Suppressor macrophage treated with lipopolysaccharide for 4 hours (primary cell): ENCODE results near the gene C20orf144.

ENCODE experiments used
- DNase-seq: peaks from one replicate; pipeline ENCODE4 v3.0.0-alpha.2; 2020

C20orf144 gene

DNA sequence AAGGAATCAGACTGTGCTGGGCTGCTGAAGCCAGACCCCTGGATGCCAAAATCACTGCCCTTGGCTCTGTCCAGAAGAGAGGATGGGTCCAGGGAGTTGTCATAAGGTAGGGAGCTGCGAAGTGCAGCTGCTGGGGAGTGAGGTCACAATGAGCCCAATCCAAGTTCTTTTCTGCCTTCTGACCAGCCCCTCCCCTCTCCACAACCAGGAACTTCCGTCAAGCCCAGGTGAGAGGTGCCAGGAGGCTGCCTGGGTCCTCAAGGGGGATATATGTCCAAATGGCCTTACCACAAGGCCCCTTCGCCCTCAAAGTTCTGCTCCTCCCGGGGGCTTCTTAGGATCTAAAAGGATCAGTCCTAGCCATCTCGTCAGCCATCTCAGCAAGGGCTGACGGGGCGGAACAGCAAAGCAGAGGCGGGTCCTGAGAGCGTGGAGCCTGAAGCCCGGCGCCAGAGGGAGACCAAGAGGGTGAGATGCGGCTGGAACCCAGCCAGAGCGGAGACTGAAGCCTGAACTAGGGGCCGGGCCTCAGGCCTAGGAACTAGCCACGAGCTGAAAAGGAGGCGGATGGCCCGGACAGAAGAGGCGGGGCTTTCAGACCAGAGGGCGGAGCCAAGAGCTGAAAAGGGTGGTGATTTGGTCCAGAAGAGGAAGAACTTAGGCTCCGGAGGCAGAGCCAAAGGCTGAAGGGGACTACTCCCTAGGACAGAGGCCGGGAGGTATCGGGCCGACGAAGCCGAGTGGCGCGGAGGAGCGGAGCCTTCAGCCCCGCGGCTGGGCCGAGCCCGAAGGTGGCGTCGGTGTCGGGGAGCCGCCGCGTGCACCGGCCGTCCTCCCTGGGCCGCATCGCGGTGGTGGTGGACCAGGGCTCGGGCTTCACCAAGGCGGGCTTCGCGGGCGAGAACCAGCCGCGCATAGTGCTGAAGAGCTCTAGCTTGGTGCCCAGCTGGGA lies 4.4 kb downstream of the C20orf144 start, which contains the start of gene ACTL10:
ACTL10 (plus strand) TSS at position 651 of the 952 bp plus-strand sequence. CDS start 555 bp downstream, outside the sequence.
- DNase-seq: peak; percentile 98

DNA sequence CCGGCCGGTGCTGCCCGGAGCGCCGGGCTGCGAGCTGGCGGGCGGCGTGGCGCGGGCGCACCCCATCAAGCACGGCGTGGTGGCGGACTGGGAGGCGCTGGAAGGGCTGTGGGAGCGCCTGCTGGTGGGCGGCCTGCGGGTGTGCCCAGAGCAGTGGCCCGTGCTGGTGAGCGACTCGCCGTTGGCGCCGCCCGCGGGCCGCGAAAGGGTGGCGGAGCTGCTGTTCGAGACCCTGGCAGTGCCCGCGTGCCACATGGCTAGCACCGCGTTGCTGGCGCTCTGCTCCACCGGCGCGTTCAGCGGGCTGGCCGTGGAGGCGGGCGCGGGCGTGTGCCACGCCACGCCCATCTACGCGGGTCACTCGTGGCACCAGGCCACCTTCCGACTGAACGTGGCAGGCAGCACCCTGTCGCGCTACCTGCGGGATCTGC lies 5.1 kb downstream of the C20orf144 start:
- DNase-seq: no peak

DNA sequence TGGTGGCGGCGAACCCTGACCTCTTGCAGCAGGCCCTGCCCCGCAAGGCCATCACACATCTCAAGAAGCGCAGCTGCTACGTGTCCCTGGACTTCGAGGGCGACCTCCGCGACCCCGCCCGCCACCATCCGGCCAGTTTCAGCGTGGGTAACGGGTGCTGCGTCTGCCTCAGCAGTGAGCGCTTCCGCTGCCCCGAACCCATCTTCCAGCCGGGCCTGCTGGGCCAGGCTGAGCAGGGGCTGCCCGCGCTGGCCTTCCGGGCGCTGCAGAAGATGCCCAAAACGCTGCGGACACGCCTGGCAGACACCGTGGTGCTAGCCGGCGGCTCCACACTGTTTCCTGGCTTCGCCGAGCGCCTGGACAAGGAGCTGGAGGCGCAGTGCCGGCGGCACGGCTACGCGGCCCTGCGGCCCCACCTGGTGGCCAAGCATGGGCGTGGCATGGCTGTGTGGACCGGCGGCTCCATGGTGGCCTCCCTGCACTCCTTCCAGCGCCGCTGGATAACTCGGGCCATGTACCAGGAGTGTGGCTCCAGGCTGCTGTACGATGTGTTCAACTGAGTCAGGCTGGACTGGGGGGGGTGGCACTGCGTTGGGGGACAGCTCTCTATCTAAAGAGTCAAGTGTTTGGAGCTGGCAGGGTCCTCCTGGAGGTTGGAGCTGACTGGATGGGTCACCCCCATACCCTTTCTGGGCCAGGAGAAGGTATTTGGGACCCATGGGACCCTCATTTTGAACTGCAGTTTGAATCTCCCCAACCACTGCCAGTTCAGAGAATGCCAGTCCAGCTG lies 5.7 kb downstream of the C20orf144 start:
- DNase-seq: peak; percentile 83

DNA sequence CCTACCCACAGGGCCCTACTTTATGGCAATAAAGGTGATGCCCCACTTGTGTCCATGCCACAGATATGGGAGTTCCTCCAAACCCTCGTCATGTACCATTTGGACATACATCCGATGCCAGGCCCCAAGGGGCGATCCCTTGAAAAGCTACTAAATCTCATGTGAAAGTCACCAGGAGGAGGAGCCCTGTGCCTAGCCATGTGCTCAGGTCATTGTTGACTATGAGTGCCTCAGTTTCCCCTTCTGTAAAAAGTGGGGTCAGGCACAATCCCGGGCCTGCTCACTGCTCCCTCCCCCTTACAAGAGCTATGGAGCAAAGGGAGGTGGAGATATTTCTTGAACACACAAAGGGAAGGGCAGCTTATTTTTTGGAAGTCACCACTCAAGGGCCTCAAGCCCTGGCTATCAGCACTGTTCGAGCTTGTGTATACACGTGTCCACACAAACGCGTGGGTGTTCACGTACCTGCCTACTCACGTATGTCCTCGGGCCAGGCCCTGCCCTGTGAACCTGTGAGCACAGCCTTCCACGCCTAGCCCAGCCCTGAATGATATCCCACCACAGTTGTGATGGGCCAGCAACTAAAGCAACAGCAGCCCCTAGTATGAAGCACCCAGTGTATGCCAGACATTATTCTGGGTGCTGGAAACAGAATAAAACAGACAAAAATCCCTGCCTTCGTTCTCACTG lies 6.5 kb downstream of the C20orf144 start:
- DNase-seq: no peak

DNA sequence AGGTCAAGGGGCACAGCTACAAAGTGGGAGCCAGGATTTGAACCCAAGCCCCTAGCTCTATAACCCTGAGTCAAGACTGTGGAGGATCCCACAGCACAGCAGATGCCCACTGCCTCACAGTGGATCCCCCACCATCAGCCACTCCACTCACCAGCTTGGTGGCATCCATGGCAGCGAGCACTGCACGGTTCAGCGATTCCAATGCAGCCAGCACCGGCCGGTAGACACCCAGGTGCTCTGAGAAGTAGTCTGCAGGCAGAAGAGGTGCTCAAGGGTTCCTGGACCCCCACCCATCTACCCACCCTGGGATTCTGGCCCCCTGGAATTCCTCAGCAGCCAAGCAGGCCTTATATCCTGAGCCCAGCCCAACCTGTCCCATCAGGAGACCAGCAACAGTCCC lies 7.1 kb downstream of the C20orf144 start:
- DNase-seq: no peak

DNA sequence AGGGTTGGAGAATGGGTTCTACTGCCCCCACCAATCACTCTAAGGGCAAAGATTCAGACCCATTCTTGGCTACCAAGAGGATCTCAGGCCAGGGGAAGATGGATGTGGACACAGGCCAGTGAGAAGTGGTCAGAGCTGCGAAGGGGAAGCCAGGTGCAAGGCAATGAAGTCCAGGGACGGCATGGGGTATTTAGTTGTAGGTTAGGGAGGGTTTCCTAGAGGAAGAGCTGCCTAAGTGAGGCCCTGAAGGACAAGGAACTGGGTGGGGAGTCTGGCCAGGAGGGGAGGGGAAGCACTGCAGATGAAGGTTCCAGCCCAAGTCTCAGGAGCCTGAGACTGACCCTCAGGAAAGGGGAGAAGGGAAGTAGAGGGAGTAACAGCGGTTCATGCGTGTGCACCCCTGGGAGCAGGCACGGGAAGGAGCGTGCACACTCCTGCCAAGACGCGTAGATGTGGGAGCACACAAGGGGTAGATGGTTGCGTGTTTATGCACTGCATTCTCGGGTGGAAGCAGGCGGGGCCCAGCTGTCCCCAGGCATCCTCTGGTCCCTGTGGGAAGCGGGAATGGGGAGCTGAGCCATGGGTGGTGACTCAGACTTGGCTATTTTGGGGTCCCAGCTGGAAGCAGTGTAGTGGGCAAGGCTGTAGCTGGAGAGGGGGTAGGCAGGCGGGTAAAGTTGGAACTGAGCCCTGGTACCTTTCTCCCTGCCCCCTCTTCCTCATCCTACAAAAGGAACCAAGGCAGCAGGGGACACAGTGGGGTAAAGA lies 7.9 kb downstream of the C20orf144 start:
- DNase-seq: no peak

DNA sequence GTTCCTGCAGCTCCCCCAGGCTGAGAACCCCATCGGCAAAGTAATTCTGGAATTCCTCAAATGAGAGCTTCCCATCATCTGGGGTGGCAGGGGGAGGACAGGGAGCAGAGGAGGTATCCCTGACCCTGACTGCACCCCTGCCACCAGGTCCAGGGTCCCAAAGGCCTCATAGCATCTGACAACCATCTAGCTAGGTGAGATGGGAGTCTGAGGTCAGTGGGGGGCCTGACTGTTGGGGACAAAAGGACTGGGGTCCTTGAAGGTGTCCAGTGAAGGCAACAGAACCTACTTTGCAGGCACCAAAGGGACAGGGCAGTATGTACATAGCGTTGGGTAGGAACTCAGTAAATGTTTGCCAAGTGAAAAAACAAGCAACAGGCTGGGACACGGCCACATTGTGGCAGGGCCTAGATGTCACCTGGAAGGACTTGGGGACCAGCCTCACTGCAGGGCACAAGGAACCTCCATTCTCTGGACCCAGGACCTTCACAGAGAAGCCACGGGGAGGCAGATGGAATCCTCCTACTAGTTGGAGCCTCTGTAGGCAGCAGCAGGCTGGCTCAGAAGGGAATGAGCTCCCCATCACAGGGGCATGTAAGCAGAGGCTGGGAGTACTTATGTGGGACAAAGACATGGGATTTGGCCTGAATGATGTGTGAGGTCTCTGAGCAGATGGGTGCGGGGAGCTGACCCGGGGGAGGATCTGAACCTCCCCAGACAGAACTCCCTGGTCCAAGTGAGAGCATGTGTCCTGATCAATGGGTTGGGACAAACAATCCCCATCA lies 8.8 kb downstream of the C20orf144 start:
- no peak for DNase-seq

DNA sequence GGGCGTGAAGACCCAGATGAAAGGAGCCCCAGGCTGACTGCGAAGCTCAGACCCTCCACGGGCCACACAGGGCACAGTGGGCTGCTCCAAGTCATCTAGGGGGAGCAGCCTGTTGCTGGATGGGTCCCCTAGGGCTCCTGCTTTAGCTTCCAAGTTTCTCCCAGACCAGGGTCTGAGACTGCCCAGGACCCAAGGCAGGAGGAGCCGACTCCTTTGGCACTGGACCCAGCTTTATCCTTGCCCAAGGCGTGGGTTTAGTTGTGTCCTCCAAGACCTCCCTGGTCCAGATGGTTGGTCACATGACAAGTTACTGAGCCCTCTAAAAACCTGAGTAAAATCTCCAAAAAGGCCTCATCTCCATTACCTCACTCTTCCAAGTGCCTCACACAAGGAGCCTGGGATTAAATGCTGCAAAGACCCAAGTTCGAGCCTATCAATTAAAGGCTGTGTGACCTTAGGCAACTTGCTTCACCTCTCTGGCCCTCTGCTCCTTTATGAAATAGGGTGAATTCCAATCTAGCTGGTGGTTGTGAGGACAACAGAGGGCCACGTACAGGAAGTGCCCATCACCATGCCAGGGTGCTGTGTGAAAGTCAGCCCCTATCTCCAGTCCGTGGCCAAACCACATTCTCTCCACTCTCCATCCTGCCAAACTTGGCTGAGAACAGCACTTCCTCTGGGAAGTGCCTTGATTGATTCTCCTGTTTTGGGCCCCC lies 9.6 kb downstream of the C20orf144 start:
- no peak for DNase-seq

DNA sequence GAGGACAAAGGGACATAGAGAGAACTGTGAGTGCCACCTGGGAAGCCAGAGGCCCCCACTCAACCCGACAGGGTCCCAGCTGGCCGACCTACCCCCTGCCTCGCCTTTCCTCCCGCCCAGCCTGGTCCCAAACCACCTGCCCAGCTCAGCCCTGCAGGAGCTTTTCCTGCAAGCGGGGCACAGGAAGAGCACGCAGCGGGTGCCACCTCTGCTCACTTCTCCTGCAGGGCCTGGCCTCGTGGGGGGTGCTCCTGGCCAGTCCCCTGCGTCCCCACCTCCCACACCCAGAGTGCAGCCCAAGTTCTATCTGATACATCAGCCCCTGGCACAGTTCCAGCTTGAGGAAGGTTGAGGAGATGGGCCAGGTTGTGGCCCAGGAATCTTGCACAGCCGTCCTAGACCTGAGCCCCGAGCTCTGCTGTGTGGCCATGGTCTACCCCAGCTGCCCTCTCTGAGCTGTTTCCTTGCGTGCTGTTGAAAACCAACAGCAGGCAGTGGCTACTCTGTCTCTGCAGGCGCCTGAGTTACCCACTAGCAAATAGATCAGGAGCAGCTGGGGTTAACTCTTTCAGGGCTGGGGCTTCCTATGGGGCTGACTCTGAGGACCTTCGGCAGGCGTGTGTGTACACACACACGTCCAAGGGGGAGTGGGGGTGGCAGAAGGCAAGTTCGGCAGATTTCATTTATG lies 10.4 kb downstream of the C20orf144 start:
- no peak for DNase-seq

DNA sequence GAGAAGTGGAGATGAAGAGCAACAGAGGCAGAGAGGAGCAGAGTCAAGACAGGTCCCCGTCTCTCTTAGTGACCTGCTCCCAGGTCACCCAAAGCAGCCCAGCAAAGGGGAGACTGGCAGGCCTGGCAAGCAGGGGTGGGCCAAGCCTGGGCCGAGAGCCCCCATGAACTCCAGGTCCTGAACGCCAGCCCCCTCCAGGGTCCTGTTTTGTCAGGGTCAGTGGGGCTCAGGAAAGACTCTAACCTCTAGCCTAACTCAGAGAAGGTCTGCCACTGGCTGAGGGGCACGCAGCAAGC lies 10.9 kb downstream of the C20orf144 start:
- DNase-seq: no peak

DNA sequence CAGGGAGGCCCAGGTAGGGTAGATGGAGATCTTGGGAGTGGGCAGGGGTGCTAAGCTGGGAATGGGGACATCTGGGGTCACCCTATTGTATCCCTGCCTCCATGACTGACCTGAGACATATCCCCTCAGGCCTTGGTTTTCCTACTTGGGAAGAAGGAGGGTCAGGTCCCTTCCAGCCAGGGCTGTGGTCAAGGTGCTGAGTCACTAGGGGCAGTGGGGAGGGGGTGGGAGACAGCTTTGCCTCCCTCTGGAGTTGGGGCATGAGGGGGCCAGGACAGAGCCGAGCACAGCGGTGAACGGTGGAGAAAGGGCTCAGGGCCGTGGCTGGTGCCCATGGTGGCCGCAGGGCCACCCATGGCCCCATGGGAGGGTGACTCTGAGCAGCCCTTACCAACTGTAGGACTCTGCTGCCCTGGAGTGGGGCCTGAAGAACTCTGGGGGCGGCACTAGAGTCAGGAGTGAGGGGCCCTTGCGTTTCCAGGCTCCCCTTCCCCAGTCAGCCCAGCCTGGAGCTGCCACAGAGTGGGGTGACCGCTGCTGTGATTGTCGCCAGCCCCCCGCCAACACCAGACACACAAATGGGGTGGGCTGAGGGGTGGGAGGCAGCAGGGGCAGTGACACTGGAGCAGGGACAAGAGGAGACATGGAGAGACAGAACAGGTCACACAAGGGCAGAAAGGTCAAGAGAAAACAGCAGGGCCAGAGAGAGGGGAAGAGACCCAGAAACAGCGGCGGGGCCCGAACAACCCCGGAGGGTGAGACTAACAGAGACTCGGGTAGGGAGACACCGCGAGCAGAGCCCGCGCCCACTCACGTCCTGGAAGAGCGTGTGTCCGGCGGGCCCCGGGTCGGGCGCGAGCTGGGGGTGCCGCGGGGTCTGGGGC lies 11.5 kb downstream of the C20orf144 start:
- peak; percentile 24 for DNase-seq

DNA sequence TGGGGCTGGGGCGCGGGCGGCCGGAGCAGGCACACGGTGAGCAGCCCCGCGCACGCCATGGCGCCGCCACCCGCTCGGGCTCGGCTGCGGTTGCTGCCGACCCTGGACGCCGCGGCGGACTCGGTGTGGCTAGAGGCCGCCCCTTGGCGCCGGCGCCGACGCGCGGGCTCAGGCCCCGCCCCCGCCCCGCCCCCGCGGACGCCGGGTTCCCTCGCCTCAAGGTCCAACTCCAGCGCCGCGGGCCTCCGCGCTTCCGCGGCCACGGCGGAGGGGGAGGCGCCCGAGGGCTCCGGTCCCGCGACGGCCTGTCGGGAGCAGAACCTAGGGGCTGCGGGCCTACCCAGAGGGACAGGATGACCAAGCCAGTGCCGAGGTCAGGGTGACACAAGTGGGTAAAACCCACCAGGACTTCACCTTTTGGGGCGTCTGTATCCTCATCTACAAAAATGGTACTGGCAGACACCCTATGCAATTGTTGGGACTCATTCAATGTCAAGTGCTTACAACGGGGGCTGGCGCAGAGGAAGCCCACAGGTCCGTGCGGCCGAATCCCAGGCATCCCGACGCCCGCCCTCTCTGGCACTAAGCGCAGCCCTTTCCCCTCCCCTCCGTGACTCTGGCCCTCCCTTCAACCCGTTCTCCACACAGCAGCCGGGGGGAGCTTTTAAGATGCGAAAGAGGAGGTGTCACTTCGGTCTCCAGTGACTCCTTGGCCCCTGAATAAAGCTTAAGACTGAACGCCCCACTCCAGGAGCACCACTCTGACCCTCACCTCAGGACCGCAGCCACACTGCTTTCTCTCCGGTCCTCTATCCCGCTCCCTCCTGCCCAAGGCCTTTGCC lies 12.4 kb downstream of the C20orf144 start, which contains the start of gene NECAB3:
NECAB3 (minus strand) TSS at position 135 of the 842 bp plus-strand sequence; CDS start at position 59, 76 bp downstream.
- peak; percentile 78 for DNase-seq

DNA sequence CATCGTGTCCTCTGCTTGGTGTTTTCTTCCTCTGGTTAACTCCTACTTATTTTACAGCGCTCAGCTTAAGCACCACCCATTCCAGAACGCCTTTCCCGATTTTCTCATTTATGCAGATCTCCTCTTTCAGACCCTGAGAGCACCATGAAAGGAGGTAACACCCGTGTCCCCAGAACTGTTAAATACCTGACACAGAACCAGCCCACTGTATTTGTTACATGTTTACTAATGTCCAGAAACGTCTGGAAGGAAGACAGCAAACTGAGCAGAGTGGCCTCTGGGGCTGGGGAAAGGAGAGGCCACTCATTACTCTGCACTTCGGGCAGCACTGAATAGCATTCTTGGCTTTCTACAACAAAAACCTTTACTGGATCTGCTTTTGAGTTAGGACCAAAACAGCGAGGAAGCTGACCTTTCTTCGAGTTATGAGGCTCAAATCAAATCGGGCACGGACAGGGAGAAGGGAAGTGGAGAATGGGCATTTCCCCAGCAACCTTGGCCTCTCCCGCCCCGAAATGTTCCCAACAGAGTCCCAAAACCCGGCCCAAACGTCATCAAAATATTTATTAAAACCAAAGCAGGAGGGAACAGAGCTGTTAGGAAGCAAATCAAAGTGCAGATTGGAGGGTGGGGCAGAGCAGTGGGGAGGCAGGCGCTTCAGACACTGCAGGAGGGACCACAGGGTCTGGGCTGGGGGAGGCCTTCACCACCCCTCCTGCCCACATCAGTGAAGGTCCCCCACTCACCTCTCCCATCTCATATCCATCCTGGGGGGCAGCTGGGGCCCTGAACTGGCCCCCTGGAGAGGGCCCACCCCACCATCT lies 13.2 kb downstream of the C20orf144 start:
- DNase-seq: no peak

DNA sequence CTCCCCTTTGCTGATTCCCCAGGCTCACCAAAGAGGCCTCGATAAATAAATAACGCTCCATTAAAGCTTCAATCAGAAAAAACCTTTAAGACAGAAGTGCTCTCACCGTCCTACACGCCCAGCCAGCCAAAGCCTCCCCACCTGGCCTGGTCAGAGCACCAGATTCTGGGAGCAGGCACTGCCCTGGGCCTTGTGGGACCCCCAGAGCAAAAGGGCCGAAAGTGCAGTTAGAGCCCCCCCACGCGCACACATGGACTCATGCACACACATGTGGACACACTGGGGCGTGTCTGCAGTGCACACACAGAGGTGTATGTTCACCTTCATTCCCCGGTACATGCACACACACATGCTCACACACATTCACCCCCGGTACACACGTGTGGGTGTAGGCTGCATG lies 14.0 kb downstream of the C20orf144 start:
- DNase-seq: no peak

DNA sequence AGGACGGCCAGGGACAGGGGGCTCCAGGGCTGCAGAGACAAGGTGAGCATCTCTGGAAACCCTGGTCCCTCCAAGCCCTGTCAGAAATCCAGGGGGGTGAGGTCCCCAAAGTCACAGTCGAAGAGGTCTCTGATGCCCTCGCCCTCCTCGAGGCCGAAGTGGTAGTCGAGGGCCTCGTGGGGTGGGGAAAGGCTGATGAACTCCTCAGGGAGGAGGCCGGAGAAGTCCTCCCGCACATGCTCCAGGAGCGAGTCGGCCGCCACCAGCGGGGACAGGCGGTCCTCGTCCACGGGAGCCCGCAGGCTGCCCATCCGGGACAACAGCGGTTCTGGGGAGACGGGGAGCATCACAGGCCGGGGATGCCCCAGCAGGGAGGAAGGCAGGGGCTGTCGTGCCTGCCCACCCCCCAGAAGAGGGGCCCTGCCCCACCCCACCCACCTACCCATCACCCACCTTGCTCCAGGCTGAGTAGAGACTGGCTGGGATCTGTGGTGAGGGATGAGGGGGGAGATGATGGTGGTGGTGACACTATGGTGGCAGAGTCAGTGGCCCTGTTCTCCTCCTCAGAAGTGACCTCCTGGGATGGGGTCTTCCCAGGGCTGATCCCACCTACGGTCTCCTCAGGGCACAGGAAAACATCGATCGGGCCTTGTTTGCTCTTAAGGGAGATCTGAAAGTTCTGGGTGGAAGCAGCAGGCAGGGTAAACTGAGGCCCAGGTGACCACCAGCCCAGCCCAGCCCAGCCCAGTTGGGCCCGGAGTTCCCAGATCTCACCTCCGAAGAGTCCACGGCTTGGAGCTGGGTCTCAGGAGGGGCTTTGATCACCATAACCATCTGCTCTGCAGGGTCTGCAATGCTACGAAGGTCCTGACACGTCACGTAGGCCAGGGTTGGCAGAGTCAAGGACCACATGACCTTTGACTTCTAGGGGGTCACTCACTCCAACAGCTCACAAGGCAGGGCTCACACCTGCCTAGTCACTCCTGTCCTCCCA lies 14.8 kb downstream of the C20orf144 start:
- DNase-seq: no peak
